ENCODE results near the gene FAM240A. TPM values are rescaled to one million over a fixed set of nuclear protein-coding genes. Genes with fewer than 3 reads are reported as not detected.
"Not testable (repeated sequence)": the region's sequence is repeated elsewhere in the genome, so short reads cannot be mapped to it uniquely, and the experiment has no call there.

FAM240A gene
- polyA plus RNA-seq, 3 donors from 2014 or later = not detected

- not testable (repeated sequence) for H3K9me3 Mint-ChIP-seq, H3K4me3 Mint-ChIP-seq, H3K36me3 Mint-ChIP-seq, H3K4me1 Mint-ChIP-seq, H3K27ac Mint-ChIP-seq, DNase-seq
- peaks cover 2 to 12% (median 3%) of the 10 kb centered on the region in 3 donors for H3K27me3 Mint-ChIP-seq (ENCODE audit: low read depth in 3 of 3)
These were observed 34.6 kb upstream of the FAM240A start for GRCh38 chr3:46577580-46578249.

- H3K27ac Mint-ChIP-seq = peak overlapping the region in 1 of 6 donors; percentile 2
- H3K36me3 Mint-ChIP-seq = no peaks in the 10 kb centered on the region
- no peaks in the 10 kb centered on the region for H3K4me1 Mint-ChIP-seq
- no peak overlapping the region for H3K4me3 Mint-ChIP-seq
- no peaks in the 10 kb centered on the region for H3K9me3 Mint-ChIP-seq
- DNase-seq = no peak
- peaks cover 0 to 10% (median 3%) of the 10 kb centered on the region in 3 donors for H3K27me3 Mint-ChIP-seq (ENCODE audit: low read depth in 3 of 3)
These were observed 33.2 kb upstream of the FAM240A start for GRCh38 chr3:46578973-46579755.

GRCh38 chr3:46579756-46580286, 32.5 kb upstream of the FAM240A start:
- Mint-ChIP-seq H3K27me3 (ENCODE audit: low read depth in 3 of 3) (peaks cover 0 to 10% (median 3%) of the 10 kb centered on the region in 3 donors), H3K4me3 (no peak overlapping the region), H3K4me1 (no peaks in the 10 kb centered on the region), H3K27ac (no peak overlapping the region), H3K36me3 (no peaks in the 10 kb centered on the region), H3K9me3 (no peaks in the 10 kb centered on the region)
- no peak for DNase-seq

GRCh38 chr3:46580675-46581074, 31.6 kb upstream of the FAM240A start:
- Mint-ChIP-seq H3K4me1 (no peaks in the 10 kb centered on the region), H3K27me3 (ENCODE audit: low read depth in 3 of 3) (peaks cover 0 to 8% (median 3%) of the 10 kb centered on the region in 3 donors), H3K4me3 (no peak overlapping the region), H3K36me3 (no peaks in the 10 kb centered on the region), H3K27ac (no peak overlapping the region), H3K9me3 (no peaks in the 10 kb centered on the region)
- no peak for DNase-seq

GRCh38 chr3:46584598-46585467, 27.5 kb upstream of the FAM240A start:
- Mint-ChIP-seq H3K4me1 (no peaks in the 10 kb centered on the region), H3K4me3 (no peak overlapping the region), H3K36me3 (no peaks in the 10 kb centered on the region), H3K27me3 (ENCODE audit: low read depth in 3 of 3) (peaks cover 0 to 3% (median 1%) of the 10 kb centered on the region in 3 donors), H3K9me3 (no peaks in the 10 kb centered on the region), H3K27ac (no peak overlapping the region)
- DNase-seq = no peak

- Mint-ChIP-seq H3K4me3 (no peak overlapping the region), H3K36me3 (no peaks in the 10 kb centered on the region)
These were observed 26.3 kb upstream of the FAM240A start for GRCh38 chr3:46585799-46586693.

GRCh38 chr3:46586738-46587246, 25.5 kb upstream of the FAM240A start:
- no peak overlapping the region for H3K4me3 Mint-ChIP-seq
- peaks cover 0 to 3% (median 1%) of the 10 kb centered on the region in 3 donors for H3K27me3 Mint-ChIP-seq (ENCODE audit: low read depth in 3 of 3)
- H3K4me1 Mint-ChIP-seq = no peaks in the 10 kb centered on the region
- H3K36me3 Mint-ChIP-seq = no peaks in the 10 kb centered on the region
- no peak for DNase-seq
- no peak overlapping the region for H3K27ac Mint-ChIP-seq
- H3K9me3 Mint-ChIP-seq = no peaks in the 10 kb centered on the region

More at GRCh38 chr3:46585799-46586693, 26.3 kb upstream of the FAM240A start:
- Mint-ChIP-seq H3K27ac (no peak overlapping the region), H3K27me3 (ENCODE audit: low read depth in 3 of 3) (peaks cover 0 to 3% (median 1%) of the 10 kb centered on the region in 3 donors), H3K9me3 (no peaks in the 10 kb centered on the region), H3K4me1 (no peaks in the 10 kb centered on the region)
- DNase-seq = no peak

- DNase-seq; H3K27me3 Mint-ChIP-seq (ENCODE audit: low read depth in 3 of 3): not testable (repeated sequence)
These were observed 25.1 kb upstream of the FAM240A start for GRCh38 chr3:46587268-46587667.

GRCh38 chr3:46593274-46593862, 19.0 kb upstream of the FAM240A start:
- H3K4me3 Mint-ChIP-seq = no peak overlapping the region
- H3K9me3 Mint-ChIP-seq = no peaks in the 10 kb centered on the region
- H3K4me1 Mint-ChIP-seq = no peaks in the 10 kb centered on the region
- H3K27ac Mint-ChIP-seq = no peak overlapping the region
- DNase-seq = no peak
- peaks cover 0 to 5% (median 4%) of the 10 kb centered on the region in 3 donors for H3K27me3 Mint-ChIP-seq (ENCODE audit: low read depth in 3 of 3)
- H3K36me3 Mint-ChIP-seq = no peaks in the 10 kb centered on the region

More at GRCh38 chr3:46587268-46587667, 25.1 kb upstream of the FAM240A start:
- not testable (repeated sequence) for H3K4me1 Mint-ChIP-seq, H3K36me3 Mint-ChIP-seq, H3K9me3 Mint-ChIP-seq, H3K4me3 Mint-ChIP-seq, H3K27ac Mint-ChIP-seq

GRCh38 chr3:46593979-46594378, 18.3 kb upstream of the FAM240A start:
- Mint-ChIP-seq H3K27me3 (ENCODE audit: low read depth in 3 of 3) (peaks cover 0 to 5% (median 4%) of the 10 kb centered on the region in 3 donors), H3K27ac (no peak overlapping the region), H3K36me3 (no peaks in the 10 kb centered on the region), H3K9me3 (no peaks in the 10 kb centered on the region), H3K4me1 (no peaks in the 10 kb centered on the region), H3K4me3 (no peak overlapping the region)
- no peak for DNase-seq

- Mint-ChIP-seq H3K27me3 (ENCODE audit: low read depth in 3 of 3) (peaks cover 0 to 5% (median 4%) of the 10 kb centered on the region in 3 donors), H3K9me3 (no peaks in the 10 kb centered on the region), H3K4me3 (no peak overlapping the region), H3K4me1 (no peaks in the 10 kb centered on the region), H3K36me3 (no peaks in the 10 kb centered on the region), H3K27ac (no peak overlapping the region)
- no peak for DNase-seq
These were observed 17.6 kb upstream of the FAM240A start for GRCh38 chr3:46594723-46595122.

GRCh38 chr3:46595819-46596314, 16.5 kb upstream of the FAM240A start:
- Mint-ChIP-seq H3K9me3 (peaks cover 0 to 2% (median 0%) of the 10 kb centered on the region in 6 donors), H3K27ac (no peak overlapping the region), H3K4me1 (no peaks in the 10 kb centered on the region)

More at GRCh38 chr3:46595819-46596314, 16.5 kb upstream of the FAM240A start:
- DNase-seq = no peak
- no peak overlapping the region for H3K4me3 Mint-ChIP-seq
- H3K27me3 Mint-ChIP-seq (ENCODE audit: low read depth in 3 of 3) = peaks cover 0 to 5% (median 4%) of the 10 kb centered on the region in 3 donors
- no peaks in the 10 kb centered on the region for H3K36me3 Mint-ChIP-seq
